GM20000 (cell line): ENCODE data around the gene SRRD.

Experiments
- DNase-seq: peaks from one replicate; pipeline ENCODE4 v3.0.0; 2012; ENCODE audit warnings: low spot score
- CTCF ChIP-seq: IDR thresholded peaks from 2 replicates; pipeline ENCODE4 v1.5.1; 2012; ENCODE audit warnings: mild to moderate bottlenecking, control low read depth; ENCODE audit errors: extremely low read depth, missing control alignments

The SRRD gene

GRCh38 chr22:26448941-26449340 lies 34.7 kb upstream of the SRRD start:
- no peak for DNase-seq
- TF ChIP-seq CTCF, result no peak

DNA sequence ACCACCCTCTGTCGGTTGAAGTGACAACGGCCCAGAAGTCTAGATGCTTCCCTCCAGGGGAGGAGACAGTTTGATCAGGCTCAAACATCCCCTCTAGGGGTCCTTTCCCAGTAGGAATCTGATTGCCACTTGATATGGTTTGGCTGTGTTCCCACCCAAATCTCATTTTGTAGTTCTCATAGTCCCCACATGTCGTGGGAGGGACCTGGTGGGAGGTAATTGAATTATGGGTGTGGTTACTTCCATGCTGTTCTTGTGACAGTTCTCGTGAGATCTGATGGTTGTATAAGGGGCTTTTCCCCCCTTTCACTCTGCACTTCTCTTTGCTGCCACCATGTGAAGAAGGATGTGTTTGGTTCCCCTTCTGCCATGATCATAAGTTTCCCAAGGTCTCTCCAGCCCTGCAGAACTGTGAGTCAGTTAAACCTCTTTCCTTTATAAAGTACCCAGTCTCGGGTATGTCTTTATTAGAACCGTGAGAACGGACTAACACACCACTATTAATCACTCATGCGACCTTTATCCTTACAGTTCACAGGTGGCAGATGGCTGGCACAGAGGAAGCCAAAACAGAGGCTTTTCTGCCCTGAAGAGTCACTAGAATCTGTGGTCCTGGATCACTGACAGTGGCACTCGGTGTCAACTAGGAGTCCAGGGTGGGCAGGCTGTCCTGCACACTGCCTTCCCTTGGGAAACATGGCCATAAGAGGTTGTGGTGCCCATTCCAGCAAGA lies 33.1 kb upstream of the SRRD start:
- no peak for DNase-seq
- no peak for TF ChIP-seq CTCF

DNA sequence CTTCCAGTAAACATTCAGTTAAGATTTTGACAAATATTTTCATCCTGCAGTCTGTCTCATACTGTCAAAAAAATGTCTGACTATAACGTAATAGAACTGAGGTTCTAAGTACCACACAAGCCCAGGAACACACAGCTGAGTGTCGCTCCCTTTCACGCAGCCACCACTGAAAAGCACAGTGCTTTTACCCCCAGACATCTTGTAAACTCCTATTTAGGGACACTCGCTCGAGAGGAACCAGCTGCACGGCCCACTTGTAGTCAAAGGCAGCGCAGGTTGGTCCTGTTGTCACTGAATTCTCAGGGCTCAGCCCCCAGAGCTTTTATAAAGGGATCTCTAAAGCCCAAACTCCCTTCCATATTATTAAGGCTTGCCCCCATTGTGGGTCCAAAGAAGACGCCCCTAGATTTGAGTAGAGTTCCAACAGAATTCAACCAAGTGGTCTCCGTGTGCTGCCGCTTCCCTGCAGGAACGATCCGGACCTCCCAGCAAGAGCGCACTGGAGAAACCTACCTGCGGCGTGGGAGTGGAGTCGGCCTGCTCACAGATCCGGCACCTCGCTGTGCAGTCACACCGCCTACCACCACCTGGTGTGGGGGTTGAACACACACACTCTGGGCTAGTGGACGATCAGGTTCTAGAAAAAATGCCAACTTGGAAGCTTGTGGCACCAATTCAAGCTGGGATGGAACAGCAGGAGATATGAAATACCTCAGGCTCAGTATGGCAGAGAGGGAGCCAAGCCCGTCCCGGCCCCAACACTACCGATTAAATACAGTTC lies 31.3 kb upstream of the SRRD start:
- no peak for DNase-seq
- no peak for TF ChIP-seq CTCF

GRCh38 chr22:26453216-26453615 lies 30.5 kb upstream of the SRRD start:
- no peak for TF ChIP-seq CTCF
- no peak for DNase-seq

DNA sequence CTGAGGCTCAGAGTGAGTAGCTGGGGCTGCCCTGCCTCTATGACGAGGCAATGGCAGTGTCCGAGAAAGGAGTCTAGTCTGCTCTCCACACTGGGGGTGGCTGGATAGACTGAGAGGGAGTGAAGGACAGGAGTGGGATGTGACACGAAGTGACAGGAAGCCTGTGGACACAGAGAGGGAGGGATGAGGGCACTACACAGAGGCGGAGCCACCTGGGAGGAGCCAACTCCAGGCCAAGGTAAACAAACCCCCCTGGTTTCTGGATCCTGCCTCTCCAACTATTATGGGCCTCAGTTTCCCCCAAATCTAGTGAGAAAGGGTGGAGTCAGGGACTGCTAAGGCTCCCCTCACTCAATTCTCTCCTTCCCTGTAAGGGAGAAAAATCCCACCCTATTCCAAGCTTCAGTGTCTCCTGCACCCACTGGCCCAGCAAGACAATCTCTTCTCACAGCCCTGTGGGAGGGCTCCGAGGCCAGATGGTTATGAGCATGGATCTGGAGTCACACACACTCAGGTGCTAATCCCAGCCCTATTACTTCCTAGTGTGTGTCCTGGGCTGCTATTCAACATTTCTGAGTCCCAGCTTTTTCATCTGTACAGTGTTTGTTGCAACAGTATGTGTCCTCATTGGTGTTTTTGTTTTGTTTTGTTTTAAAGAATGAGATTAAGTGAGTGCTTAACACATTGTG lies 29.7 kb upstream of the SRRD start:
- DNase-seq, result no peak
- no peak for TF ChIP-seq CTCF

DNA sequence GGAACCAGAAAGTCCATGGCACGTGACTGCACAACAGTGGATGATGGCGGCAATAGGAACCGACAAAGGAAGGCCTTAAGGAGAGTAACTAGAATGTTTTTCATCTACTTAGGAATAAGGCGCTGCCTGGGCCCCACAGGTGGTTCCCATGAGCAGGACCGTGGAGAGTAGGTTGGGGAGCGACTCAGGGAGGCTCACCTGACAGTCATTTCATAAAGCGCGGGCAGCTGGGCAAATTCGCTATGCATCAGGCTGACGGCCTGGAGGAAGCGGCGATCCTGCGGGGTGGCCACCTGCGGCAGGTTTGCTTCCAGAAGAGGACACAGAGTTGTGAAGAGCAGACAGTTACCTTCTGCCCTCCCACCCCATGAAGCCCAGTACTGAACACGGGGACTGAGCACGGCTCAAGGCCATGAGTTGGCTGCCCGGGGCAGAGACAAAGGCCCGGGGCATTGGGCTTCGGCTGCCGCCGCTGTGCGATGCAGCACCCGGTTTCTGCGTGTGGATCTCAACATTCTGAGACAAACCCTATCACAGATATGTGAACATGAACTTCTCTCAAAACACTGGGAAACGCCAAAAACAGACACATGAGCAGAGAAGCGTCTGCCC lies 25.9 kb upstream of the SRRD start:
- no peak for DNase-seq

More for the DNA sequence above, 25.9 kb upstream of the SRRD start:
- TF ChIP-seq CTCF, result no peak
